ACC112 (cell line): ENCODE measurements around the gene ATG9A.
A peak's percentile ranks its signal among the peaks of the same experiment; 100 is the strongest.

ENCODE experiments used
- H2AFZ ChIP-seq: fragments of 200-600 bp; sonication (generic); one replicate; pipeline ENCODE4 v1.6.0; 2017; ENCODE audit warnings: antibody characterized with exemption, low read length; ENCODE audit not compliant: unreplicated experiment
- H3K27ac ChIP-seq: fragments of 200-600 bp; sonication (generic); 2 replicates; pipeline ENCODE4 v1.5.1; 2014; ENCODE audit warnings: low read depth, mild to moderate bottlenecking, antibody characterized with exemption, low read length, moderate library complexity
- H3K27me3 ChIP-seq: fragments of 200-600 bp; sonication (generic); 2 replicates; pipeline ENCODE4 v1.6.1; 2014; ENCODE audit warnings: mild to moderate bottlenecking, antibody characterized with exemption, low read length, moderate library complexity, mixed read lengths; ENCODE audit not compliant: insufficient read depth
- H3K36me3 ChIP-seq: fragments of 200-600 bp; sonication (generic); 2 replicates; pipeline ENCODE4 v1.6.1; 2016; ENCODE audit warnings: mild to moderate bottlenecking, antibody characterized with exemption, low read length, moderate library complexity, mixed read lengths; ENCODE audit not compliant: insufficient read depth
- H3K4me1 ChIP-seq: fragments of 200-600 bp; sonication (generic); one replicate; pipeline ENCODE4 v1.6.1; 2016; ENCODE audit warnings: low read length, mixed read lengths; ENCODE audit not compliant: insufficient read depth, unreplicated experiment, control insufficient read depth
- H3K4me3 ChIP-seq: fragments of 200-600 bp; sonication (generic); 2 replicates; pipeline ENCODE4 v1.5.1; 2014; ENCODE audit warnings: mild to moderate bottlenecking, low read depth, low read length
- H3K79me2 ChIP-seq: fragments of 200-600 bp; sonication (generic); one replicate; pipeline ENCODE4 v1.6.0; 2016; ENCODE audit warnings: low read length; ENCODE audit not compliant: control insufficient read depth, unreplicated experiment, insufficient read depth

ATG9A gene

GRCh38 chr2:219245148-219245898 lies 15.9 kb upstream of the ATG9A start, which contains the start of the genes GLB1L and STK16:
TSS of gene GLB1L (minus strand) at chr2:219245444. CDS start at chr2:219243573, 1,871 bp downstream.
TSS of gene STK16 (plus strand) at chr2:219245479. CDS start at chr2:219246000, 521 bp downstream.
- peak within 1 kb of the TSS; percentile 87 for H2AFZ ChIP-seq
- H3K27ac ChIP-seq, result peak within 1 kb of the TSS; percentile 88
- peaks cover 39% of the 10 kb centered on the region for H3K4me1 ChIP-seq
- H3K4me3 ChIP-seq, result peak within 1 kb of the TSS; percentile 97
- peaks cover 29% of the 10 kb centered on the region for H3K79me2 ChIP-seq
- H3K36me3 ChIP-seq, result peaks cover 5% of the 10 kb centered on the region; the same call in 1 of the 2 replicates
- no peaks in the 10 kb centered on the region for H3K27me3 ChIP-seq

- no peaks in the 10 kb centered on the region for H3K27me3 ChIP-seq
- H2AFZ ChIP-seq, result peak overlapping the region; percentile 87
- peak overlapping the region; percentile 97 for H3K4me3 ChIP-seq
- peak overlapping the region; percentile 88 for H3K27ac ChIP-seq
- peaks cover 29% of the 10 kb centered on the region for H3K79me2 ChIP-seq
- peaks cover 34% of the 10 kb centered on the region for H3K4me1 ChIP-seq
- H3K36me3 ChIP-seq, result 0 out of 2 replicates have a peak, but pooled peaks cover 4% of the 10 kb centered on the region
These were observed 15.3 kb upstream of the ATG9A start for GRCh38 chr2:219244789-219245147.

GRCh38 chr2:219243291-219243761 lies 13.9 kb upstream of the ATG9A start:
- peak overlapping the region; percentile 76 for H3K4me3 ChIP-seq
- H2AFZ ChIP-seq, result peak overlapping the region; percentile 57

GRCh38 chr2:219234331-219234730 lies 4.9 kb upstream of the ATG9A start:
- H3K36me3 ChIP-seq, result peaks cover 32% of the 10 kb centered on the region
- no peak overlapping the region for H3K4me3 ChIP-seq
- no peak overlapping the region for H2AFZ ChIP-seq
- no peak overlapping the region for H3K27ac ChIP-seq
- H3K79me2 ChIP-seq, result peaks cover 11% of the 10 kb centered on the region
- H3K4me1 ChIP-seq, result peaks cover 14% of the 10 kb centered on the region
- no peaks in the 10 kb centered on the region for H3K27me3 ChIP-seq

More at GRCh38 chr2:219243291-219243761, 13.9 kb upstream of the ATG9A start:
- Histone ChIP-seq H3K27me3 (no peaks in the 10 kb centered on the region), H3K79me2 (peaks cover 29% of the 10 kb centered on the region), H3K27ac (no peak overlapping the region), H3K4me1 (peaks cover 21% of the 10 kb centered on the region), H3K36me3 (0 out of 2 replicates have a peak, but pooled peaks cover 4% of the 10 kb centered on the region)

GRCh38 chr2:219230059-219230540 lies 664 bp upstream of the ATG9A start:
- Histone ChIP-seq H3K4me3 (peak overlapping the region; percentile 88), H3K27me3 (no peaks in the 10 kb centered on the region), H3K27ac (peak overlapping the region; percentile 82), H3K36me3 (peaks cover 22% of the 10 kb centered on the region; the same call in 1 of the 2 replicates), H3K4me1 (peaks cover 23% of the 10 kb centered on the region), H3K79me2 (peaks cover 38% of the 10 kb centered on the region), H2AFZ (peak overlapping the region; percentile 19)

- H3K4me1 ChIP-seq, result peaks cover 23% of the 10 kb centered on the region
- no peak overlapping the region for H2AFZ ChIP-seq
- H3K27ac ChIP-seq, result peak overlapping the region; percentile 84
- peaks cover 23% of the 10 kb centered on the region; the same call in 1 of the 2 replicates for H3K36me3 ChIP-seq
- peak overlapping the region; percentile 88 for H3K4me3 ChIP-seq
- no peaks in the 10 kb centered on the region for H3K27me3 ChIP-seq
- H3K79me2 ChIP-seq, result peaks cover 38% of the 10 kb centered on the region
These were observed 528 bp downstream of the ATG9A start for GRCh38 chr2:219228911-219229304.

- Histone ChIP-seq H3K4me3 (peak overlapping the region; percentile 88), H3K4me1 (peaks cover 23% of the 10 kb centered on the region), H3K79me2 (peaks cover 38% of the 10 kb centered on the region), H2AFZ (no peak overlapping the region), H3K27ac (peak overlapping the region; percentile 84; the same call in 1 of the 2 replicates), H3K36me3 (peaks cover 22% of the 10 kb centered on the region; the same call in 1 of the 2 replicates), H3K27me3 (no peaks in the 10 kb centered on the region)
These were observed 1.2 kb downstream of the ATG9A start for GRCh38 chr2:219228041-219228910.

GRCh38 chr2:219225350-219225749 lies 4.1 kb downstream of the ATG9A start:
- no peak overlapping the region for H2AFZ ChIP-seq
- no peak overlapping the region for H3K4me3 ChIP-seq
- peaks cover 27% of the 10 kb centered on the region for H3K79me2 ChIP-seq
- peaks cover 11% of the 10 kb centered on the region for H3K4me1 ChIP-seq
- no peaks in the 10 kb centered on the region for H3K27me3 ChIP-seq
- H3K27ac ChIP-seq, result no peak overlapping the region
- H3K36me3 ChIP-seq, result peaks cover 10% of the 10 kb centered on the region; the same call in 1 of the 2 replicates

- no peak overlapping the region for H2AFZ ChIP-seq
- H3K27me3 ChIP-seq, result no peaks in the 10 kb centered on the region
- H3K4me3 ChIP-seq, result no peak overlapping the region
- H3K4me1 ChIP-seq, result peaks cover 19% of the 10 kb centered on the region
- H3K79me2 ChIP-seq, result peaks cover 26% of the 10 kb centered on the region
- peaks cover 10% of the 10 kb centered on the region; the same call in 1 of the 2 replicates for H3K36me3 ChIP-seq
- no peak overlapping the region for H3K27ac ChIP-seq
These were observed 5.4 kb downstream of the ATG9A start for GRCh38 chr2:219223831-219224610.
